Stomach (tissue), 4 donors: ENCODE results near the gene MLXIPL.
"Not testable (repeated sequence)": the region's sequence is repeated elsewhere in the genome, so short reads cannot be mapped to it uniquely, and the experiment has no call there.

Experiments
- EP300 ChIP-seq: sonication (generic); formaldehyde crosslinking; IDR thresholded peaks from one replicate; pipeline ENCODE4 v1.6.1; 2017; ENCODE audit warnings: antibody characterized with exemption
- POLR2A ChIP-seq, 4 donors: fragments of 450-650 bp; IDR thresholded peaks; one replicate each; pipeline ENCODE4 v1.6.1; 2016; ENCODE audit warnings: antibody characterized with exemption in 4 of 4, control low read depth in 2 of 4, mild to moderate bottlenecking in 1 of 4, moderate library complexity in 1 of 4
- POLR2AphosphoS5 ChIP-seq, 3 donors: sonication (generic); formaldehyde crosslinking; IDR thresholded peaks; one replicate each; pipeline ENCODE4 v1.6.1; 2016; ENCODE audit warnings: antibody characterized with exemption in 3 of 3
- TF ChIP-seq, protein P1 (sequence below), 7 experiments: fragments of 450-650 bp in 4 of 7; fragments of 200-600 bp in 3 of 7; sonication (generic) in 3 of 7; IDR thresholded peaks; one replicate each; pipeline ENCODE4 v1.5.1; 2016 to 2019; ENCODE audit warnings: antibody characterized with exemption in 7 of 7, control low read depth in 2 of 7, mild to moderate bottlenecking in 1 of 7

DNA sequence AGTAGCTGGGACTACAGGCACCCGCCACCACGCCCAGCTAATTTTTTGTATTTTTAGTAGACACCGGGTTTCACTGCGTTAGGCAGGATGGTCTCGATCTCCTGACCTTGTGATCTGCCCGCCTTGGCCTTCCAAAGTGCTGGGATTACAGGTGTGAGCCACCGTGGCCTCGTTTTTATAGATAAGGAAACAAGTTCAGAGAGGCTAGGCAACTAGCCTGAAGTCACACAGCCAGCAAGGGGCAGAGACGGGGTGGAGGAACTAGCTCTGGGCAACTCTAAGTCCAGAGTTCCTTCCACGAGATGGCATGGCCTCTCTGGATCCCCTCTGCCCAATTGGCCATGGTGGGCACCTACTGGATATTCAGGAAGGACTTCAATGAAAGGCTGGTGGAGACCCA is 9.4 kb downstream of the MLXIPL start:
- TF ChIP-seq, protein P1, sequence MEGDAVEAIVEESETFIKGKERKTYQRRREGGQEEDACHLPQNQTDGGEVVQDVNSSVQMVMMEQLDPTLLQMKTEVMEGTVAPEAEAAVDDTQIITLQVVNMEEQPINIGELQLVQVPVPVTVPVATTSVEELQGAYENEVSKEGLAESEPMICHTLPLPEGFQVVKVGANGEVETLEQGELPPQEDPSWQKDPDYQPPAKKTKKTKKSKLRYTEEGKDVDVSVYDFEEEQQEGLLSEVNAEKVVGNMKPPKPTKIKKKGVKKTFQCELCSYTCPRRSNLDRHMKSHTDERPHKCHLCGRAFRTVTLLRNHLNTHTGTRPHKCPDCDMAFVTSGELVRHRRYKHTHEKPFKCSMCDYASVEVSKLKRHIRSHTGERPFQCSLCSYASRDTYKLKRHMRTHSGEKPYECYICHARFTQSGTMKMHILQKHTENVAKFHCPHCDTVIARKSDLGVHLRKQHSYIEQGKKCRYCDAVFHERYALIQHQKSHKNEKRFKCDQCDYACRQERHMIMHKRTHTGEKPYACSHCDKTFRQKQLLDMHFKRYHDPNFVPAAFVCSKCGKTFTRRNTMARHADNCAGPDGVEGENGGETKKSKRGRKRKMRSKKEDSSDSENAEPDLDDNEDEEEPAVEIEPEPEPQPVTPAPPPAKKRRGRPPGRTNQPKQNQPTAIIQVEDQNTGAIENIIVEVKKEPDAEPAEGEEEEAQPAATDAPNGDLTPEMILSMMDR (IDR thresholded peaks at IDR 0.05), result not testable (repeated sequence)
- not testable (repeated sequence) for TF ChIP-seq POLR2AphosphoS5 (IDR thresholded peaks at IDR 0.05); EP300; POLR2A (IDR thresholded peaks at IDR 0.05)
